GM19023 (cell line): ENCODE data around the gene EFNB3.

ENCODE experiments used
- ATAC-seq: cut with Tn5 transposase; IDR thresholded peaks from one replicate; pipeline ENCODE4 v1.9.1; 2021; ENCODE audit warnings: mild to moderate bottlenecking, moderate library complexity; ENCODE audit not compliant: unreplicated experiment

Gene EFNB3

DNA sequence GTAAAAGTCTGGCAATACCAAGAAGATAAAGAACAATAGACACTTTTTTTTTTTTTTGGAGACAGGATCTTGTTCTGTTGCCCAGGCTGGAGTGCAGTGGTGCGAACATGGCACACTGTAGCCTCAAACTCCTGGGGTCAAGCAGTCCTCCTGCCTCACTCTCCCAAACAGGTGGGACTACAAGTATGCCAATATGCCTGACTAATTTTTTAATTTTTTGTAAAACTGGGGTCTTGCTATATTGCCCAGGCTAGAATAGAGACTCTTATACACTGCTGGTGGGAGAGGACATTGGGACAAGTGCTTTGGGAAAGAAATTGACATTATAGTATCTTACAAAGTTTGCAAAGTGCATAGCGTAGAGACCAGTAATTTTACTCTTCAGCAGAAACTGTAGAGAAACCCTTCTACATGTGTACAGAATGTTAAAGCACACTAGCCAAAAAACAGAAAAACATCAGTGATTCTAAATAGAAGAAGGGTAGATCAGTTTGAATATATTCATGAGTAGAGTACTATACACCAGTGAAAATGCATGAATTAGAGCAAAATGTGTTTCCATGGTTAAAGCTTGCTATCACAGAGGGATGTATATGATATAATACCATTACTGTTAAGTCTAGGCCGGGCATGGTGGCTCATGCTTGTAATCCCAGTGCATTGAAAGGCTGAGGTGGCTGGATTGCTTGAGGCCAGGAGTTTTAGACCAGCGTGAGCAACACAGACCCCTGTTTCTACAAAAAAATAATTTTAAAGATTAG lies 7.0 kb upstream of the EFNB3 start:
- ATAC-seq, result no peak

DNA sequence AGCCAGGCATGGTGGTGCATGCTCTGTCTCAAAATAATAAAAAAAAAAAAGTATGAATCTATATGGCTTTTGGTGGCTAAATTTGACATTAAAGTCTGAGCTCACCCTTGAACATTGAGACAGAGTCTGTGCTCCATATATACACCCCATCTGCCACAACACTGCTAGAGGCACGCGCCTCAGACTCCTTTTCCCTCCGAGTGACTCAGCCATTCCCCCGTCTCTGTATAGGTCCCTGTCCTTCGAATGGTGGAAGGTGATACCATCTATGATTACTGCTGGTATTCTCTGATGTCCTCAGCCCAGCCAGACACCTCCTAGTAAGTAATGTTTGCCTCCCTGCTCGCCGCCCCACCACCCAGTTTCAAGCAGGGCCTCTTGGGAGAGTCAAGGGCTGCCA lies 4.5 kb upstream of the EFNB3 start:
- no peak for ATAC-seq

DNA sequence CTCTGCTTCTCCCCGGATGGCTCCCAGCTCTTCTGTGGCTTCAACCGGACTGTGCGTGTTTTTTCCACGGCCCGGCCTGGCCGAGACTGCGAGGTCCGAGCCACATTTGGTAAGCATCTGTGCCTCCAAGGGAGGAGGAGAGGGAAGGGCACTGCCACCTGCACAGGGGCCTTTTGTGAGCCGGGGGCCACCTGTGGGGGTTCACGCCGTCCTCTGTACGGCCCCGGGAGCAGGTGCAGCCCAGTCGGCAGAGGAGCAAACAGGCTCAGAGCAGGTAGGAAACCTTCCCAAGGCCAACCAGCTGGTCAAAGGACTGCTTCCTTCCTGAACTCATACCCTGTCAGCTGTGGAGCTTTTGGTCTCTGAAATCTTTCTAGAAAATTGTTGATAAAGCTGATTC lies 3.3 kb upstream of the EFNB3 start:
- ATAC-seq, result no peak

DNA sequence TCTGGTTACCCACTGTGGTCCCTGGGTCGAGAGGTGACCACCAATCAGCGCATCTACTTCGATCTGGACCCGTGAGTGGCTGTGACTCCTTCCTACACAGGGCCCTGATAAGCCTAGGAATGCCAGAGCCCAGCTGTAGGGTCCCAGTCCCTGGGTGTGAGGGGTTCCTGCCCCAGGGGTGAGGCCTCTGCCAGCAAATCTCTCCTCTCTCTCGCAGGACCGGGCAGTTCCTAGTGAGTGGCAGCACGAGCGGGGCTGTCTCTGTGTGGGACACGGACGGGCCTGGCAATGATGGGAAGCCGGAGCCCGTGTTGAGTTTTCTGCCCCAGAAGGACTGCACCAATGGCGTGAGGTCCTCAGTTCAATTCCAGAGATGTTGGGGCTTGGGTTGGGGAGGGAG lies 2.2 kb upstream of the EFNB3 start:
- no peak for ATAC-seq

DNA sequence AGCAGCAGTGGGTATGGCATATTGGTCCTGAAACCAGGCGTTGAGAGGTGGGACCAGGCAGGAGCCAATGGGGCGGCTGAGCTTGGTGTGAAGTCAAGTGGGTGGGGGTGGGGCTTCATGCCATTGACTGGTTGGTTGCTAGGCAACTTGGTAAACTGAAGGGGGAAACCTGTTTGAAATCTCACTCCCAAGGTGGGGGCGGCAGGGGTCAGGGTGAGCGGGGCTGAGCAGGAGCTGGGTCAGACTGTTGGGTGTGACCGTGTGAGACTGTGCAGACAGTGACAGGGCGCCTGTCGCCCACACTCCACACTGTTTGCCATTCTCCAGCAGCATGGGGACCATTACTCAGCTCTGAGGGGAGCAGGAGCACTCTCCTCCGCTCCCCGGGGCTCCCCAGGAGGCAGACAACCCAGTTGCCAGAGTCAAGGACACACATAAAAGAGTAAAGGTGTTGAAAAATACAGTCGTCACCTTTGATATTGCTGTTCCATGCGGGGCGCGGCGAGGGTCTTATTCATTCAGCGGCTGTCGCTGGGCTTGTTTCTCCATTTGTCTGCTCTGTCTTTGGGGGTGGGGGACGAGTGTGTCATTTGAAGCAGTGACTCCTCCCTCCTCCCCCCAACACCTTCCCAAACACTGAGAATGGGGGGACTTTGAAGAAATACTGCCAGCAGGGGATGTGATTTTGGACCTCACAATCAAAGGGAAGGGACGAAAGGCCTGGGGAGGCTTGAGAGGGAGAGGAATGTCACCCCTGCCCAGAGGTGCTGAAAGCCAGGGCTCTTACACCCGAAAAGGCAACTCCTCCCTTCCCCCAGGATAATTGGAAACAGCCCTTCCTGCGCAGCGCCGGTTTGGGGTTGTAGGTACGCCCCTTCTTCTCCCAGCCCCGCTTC lies 1.2 kb upstream of the EFNB3 start:
- ATAC-seq, result no peak

DNA sequence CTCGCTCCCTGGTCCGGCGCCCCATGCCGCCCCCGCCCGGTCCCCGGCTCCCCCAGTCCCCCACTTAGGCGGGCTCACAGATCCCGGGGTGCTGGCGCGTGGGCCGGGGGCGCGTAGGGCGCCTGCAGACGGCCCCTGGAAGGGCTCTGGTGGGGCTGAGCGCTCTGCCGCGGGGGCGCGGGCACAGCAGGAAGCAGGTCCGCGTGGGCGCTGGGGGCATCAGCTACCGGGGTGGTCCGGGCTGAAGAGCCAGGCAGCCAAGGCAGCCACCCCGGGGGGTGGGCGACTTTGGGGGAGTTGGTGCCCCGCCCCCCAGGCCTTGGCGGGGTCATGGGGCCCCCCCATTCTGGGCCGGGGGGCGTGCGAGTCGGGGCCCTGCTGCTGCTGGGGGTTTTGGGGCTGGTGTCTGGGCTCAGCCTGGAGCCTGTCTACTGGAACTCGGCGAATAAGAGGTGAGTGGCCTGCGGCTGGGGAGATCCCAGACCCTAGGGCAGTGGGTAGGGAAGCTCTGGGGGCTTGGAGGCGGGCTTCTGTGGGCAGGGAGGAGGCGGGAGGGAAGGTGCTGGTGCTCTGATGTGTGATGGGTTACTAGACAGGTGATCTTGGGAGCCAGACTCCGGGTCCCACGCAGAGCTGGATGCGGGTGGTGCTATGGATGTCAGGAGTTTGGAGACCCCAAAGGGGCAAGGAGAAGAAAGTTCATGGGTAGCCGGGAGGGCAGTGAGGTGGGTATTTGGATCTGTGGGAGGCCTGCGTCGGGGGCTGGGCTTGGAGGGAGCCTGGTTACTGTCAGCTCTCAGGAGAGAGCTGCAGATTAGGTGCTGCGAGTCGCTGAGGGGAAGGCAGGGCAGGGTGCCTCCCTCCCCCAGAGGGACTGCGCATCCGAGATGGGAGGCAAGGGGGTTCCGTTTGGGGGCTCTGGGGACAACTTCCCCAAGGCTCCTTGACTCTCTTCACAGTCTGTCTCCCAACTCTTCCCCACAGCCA lies 560 bp downstream of the EFNB3 start:
- ATAC-seq, result no peak

GRCh38 chr17:7706631-7707354 lies 1.8 kb downstream of the EFNB3 start:
- ATAC-seq, result no peak

DNA sequence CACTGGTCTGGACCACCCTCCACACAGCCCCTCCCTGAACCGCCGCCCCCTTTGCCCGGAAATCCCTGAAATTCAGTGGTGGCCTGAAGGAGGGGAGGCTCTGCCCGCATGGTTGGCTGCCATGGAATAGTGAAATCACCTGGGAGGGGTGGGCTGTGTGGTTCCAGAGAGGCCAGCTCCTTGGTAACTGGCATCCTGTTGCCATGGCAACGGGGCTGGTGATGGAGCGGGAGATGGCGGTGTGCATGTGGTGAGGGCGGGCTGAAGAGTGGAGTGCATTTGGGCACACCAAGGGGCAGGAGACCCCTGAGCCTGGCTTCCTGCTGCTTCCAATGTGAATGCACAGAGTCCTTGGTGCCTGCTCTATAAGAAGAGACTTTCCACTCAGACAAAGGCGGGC lies 2.4 kb downstream of the EFNB3 start:
- no peak for ATAC-seq

GRCh38 chr17:7707858-7708750 lies 3.1 kb downstream of the EFNB3 start:
- no peak for ATAC-seq

DNA sequence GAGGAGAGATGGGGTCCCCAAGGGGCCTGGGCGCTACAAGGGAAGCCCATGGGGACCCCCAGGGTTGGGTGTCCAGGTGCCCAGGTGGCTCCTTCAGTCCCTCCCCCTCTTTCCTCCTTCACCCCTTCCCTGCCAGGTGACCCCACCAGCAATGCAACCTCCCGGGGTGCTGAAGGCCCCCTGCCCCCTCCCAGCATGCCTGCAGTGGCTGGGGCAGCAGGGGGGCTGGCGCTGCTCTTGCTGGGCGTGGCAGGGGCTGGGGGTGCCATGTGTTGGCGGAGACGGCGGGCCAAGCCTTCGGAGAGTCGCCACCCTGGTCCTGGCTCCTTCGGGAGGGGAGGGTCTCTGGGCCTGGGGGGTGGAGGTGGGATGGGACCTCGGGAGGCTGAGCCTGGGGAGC lies 4.0 kb downstream of the EFNB3 start:
- ATAC-seq, result no peak

- ATAC-seq, result no peak
Observed at GRCh38 chr17:7710301-7710700, 5.3 kb downstream of the EFNB3 start.

- no peak for ATAC-seq
Observed at GRCh38 chr17:7711051-7711755, 6.2 kb downstream of the EFNB3 start.

DNA sequence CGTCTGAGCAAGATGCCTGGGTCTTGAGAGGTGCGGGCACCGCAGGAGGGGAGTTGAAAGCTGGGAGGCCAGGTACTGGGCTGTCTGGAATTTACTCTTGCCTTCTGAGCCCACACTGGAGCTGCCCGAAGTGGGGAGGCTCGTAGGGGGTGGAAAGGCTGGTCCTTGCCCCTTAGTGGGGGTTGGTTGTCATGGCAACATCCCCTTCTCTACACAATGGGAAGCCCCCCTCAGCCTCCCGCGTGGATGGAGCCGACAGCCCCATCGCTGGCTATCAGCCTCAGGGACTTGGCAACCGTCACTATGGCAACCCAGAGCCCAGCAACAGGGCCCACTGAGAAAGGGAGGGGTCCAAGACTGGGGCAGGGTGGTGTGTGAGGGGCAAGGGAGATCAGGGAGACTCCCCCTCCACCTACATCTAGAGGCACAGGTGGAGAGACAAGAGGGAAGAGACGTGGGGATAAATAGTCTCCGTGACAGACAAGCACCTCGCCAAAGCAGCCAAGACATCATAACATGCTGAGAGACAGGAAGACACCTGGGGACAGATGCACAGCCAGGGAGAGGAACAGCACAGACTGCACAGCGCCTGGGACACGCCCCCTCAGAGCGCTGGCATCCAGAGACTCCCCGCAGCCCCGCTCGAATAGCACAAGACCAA lies 7.2 kb downstream of the EFNB3 start:
- ATAC-seq, result no peak

DNA sequence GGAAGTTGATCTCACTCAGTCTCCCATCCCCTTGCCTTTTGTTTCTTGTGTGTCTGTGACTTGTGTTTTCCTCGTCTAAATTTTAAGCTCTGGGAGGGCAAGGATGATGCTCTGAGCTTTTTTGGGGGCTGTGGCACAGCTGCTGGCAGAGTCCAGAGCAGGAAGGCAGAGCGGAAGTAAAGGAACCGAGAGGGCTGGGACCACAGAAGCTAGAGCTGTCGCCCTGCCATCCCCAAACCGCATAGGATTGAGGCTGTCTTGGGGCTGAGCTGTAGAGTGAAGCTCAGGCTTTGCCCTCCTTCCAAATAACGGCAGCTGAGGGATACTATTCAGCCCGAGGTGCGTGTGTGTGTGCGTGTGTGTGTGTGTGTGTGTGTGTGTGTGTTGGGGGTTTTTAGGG lies 8.8 kb downstream of the EFNB3 start:
- no peak for ATAC-seq

DNA sequence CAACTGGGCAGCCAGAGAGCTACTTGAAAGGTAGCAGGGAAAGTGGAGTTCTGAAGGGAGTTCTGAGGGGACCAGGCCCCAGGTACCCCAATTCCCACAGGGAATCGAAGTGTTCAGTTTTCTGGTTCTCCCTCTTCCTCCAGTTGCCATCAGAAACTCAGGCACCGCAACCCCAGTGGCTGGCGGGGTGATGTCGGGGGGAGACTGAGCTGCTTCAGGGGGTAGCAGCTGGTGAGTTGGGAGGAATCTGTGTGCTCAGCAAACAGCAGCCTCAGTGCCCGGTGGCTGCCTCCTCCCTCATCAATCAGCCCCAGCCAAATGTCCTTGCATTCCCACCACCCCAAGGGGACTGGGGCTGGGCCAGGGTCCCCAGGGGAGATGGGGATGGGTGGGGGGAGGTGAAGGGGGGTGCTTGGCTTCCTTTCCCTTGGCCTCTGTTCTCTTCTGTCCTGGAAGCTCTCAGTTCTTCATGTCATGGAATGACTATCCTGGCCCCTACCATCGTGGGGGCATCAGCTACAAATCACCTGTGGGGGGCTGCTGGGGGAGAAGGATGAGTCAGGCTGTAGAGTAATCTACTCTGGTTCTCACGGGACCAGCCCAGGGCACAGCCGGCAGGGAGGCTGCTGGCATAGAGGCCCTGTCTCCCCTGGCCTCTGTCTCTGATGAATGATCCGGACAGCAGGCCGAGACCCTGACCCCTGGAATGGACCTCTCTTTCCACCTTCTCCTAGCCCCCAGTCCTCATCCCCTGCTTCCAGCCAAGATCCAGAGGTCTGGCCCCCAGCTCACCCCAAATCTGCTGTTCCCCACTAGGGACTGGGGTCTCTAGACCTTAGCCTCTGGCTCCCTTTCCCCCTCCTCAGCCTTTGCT lies 10.0 kb downstream of the EFNB3 start:
- no peak for ATAC-seq

- no peak for ATAC-seq
Observed at GRCh38 chr17:7715936-7716886, 11.2 kb downstream of the EFNB3 start.
